ENCODE results near the gene COX6A2.

DNA sequence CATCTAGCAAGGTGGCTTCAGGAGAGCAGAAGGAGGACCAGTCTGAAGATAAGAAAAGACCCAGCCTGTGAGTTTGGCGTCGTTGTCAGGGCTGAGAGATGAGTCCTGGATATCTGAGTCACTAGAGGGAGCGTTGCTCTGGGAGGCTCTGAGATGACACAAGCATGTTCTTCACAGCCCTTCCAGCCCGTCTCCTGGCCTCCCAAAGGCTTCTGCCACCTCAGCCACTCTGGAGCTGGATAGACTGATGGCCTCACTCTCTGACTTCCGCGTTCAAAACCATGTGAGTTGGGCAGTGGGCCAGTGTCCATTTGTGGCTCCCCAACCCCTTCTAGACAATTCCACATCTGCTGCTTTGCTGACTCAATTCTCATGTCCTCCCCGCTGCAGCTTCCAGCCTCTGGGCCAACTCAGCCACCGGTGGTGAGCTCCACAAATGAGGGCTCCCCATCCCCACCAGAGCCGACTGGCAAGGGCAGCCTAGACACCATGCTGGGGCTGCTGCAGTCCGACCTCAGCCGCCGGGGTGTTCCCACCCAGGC is 46.1 kb upstream of the COX6A2 start:
- no peak for TF ChIP-seq CTCF (IDR thresholded peaks at IDR 0.05; ENCODE audit: insufficient read depth, low read depth, low read length)
- no peak for TF ChIP-seq EZH2 (IDR thresholded peaks at IDR 0.05; ENCODE audit: insufficient read depth, low read length)
